Measurements from ENCODE around the gene CEP63.

The CEP63 gene

GRCh38 chr3:134485718-134486576, at the start of gene CEP63, which contains the start of gene ANAPC13:
TSS of gene CEP63 (plus strand) at chr3:134486057. CDS start at chr3:134495321, 9,264 bp downstream.
TSS of gene ANAPC13 (minus strand) at chr3:134485985. CDS start at chr3:134482904, 3,081 bp downstream.
- DNase-seq (ENCODE audit: low read depth), result peak; percentile 99

- peak; percentile 43 for DNase-seq (ENCODE audit: low read depth)
Observed at GRCh38 chr3:134437211-134437752, 48.6 kb upstream of the CEP63 start.

DNA sequence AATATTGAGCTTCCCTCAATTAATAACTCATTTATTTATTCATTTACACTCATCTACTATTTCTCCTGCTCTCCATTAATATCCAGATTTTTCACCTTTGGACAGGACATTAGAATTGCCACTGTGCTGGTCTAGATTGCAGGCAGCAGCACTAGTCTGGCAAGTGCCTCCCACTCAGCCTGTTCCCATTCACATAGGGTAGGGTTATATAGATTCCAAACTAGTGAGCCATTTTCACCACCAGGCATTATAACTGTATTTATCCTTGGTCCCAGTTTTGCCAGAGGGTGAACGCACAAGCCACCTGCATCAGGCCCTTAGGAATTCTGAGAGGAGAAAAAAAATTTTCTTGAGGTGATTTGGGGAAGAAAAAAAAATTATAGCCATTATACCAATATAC, 44.5 kb upstream of the CEP63 start:
- no peak for DNase-seq (ENCODE audit: low read depth)

- DNase-seq (ENCODE audit: low read depth), result no peak
Observed at GRCh38 chr3:134441821-134442220, 44.0 kb upstream of the CEP63 start.

DNA sequence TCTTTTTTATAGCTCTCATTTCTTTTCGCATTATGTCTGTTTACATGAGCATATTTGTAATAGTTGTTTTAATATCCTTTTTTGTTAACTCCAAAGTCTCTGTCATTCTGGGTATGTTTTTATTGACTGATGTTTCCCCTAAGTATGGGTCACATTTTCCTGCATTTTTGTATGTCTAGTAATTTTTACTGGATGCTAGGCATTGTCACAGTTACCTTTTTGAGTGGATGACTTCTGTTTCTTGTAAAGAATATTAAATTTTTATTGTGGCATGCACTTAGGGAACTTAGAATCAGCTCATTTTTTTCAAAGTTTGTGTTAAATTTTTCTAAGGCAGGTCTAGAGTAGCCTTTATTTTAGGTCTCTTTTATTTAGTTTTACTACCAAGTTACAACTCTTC, 40.8 kb upstream of the CEP63 start:
- DNase-seq (ENCODE audit: low read depth), result no peak

GRCh38 chr3:134445636-134446035, 40.2 kb upstream of the CEP63 start:
- DNase-seq (ENCODE audit: low read depth), result peak; percentile 78

- peak; percentile 83 for DNase-seq (ENCODE audit: low read depth)
Observed at GRCh38 chr3:134446800-134447199, 39.1 kb upstream of the CEP63 start.

GRCh38 chr3:134447351-134447750, 38.5 kb upstream of the CEP63 start:
- DNase-seq (ENCODE audit: low read depth), result no peak

- no peak for DNase-seq (ENCODE audit: low read depth)
Observed at GRCh38 chr3:134448664-134449063, 37.2 kb upstream of the CEP63 start.

DNA sequence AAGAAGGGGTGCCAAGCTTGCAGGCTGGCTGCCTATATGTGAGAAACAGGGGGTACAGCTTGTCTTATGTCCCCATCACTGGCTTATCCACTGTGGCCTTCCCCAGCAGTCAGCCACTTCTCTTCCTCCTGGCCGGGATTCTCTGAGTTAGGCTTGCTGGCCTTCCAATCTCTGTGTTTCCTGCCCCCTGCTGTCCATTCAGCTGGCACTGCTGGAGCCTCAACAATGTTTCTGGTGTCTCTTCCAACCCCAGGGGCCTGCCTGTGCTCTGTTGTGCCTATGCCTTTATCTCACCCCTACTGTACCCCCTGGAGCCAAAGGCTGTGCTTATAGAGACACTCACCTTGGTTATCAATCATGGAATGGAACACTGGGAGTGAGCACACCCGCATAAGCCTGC, 36.6 kb upstream of the CEP63 start:
- DNase-seq (ENCODE audit: low read depth), result peak; percentile 70

GRCh38 chr3:134449951-134450350, 35.9 kb upstream of the CEP63 start:
- DNase-seq (ENCODE audit: low read depth), result no peak

DNA sequence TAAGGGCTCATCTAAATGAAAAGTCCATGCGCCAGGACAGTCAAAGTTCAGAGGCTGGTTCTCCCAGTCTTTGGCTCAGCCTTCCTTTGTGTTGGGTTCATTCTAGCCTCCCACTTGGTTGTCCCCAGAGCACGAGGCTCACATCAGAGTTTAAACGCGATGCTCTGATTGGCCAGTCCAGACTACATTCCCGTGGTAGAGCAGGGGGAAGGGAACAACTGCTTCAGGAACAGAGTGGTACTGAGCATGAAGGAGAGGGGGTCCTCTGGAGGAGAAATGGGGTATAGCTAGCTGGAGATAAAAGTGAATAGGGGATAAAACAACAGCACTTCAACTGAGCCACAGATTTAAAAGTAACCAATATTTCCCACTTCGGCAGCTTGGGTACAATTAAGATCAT, 32.2 kb upstream of the CEP63 start:
- no peak for DNase-seq (ENCODE audit: low read depth)

GRCh38 chr3:134457376-134458074, 28.3 kb upstream of the CEP63 start:
- peak; percentile 44 for DNase-seq (ENCODE audit: low read depth)

DNA sequence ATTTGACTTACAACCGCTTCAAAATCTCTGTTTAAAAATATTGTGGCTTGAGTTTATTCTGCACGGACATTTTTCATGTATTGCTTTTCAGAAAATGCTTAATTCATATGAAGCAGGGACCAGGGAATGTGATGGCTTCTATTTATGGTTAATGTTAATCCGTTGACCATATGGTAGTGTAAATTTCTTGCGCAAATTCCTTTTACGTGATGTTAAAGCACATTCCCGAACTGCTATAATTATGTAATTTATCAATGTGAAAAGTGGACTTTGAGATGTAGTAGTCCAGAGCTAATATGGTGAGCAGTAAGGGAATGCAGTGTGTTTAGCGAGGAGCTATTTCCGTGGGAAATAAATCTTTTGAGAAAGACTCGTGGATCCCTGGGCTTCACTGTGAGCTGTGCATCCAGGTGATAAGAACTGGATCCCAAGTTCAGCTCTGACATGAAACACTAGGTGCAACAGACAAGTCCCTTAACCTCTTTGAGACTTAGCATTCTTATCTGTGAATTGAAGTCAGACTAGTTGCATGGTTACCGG, 27.4 kb upstream of the CEP63 start:
- DNase-seq (ENCODE audit: low read depth), result no peak

DNA sequence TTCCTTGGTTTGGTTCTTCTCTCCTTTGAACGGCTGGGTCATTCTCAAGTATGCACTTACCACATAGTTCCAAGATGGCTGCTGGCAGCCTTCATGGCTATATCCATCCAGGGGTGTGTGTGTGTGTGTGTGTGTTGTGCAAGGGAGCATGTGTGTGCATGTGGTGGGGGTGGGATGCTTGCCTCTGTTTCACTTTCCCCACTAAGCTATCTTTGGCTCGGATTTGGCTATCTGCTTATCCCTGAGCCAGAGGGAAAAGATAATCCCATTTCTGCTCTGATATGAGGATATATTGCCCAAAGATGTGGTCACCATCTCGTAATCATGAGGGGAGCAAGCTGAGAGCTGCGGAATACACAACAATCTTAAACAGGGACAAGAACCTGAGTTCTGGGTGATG, 26.3 kb upstream of the CEP63 start:
- DNase-seq (ENCODE audit: low read depth), result no peak

DNA sequence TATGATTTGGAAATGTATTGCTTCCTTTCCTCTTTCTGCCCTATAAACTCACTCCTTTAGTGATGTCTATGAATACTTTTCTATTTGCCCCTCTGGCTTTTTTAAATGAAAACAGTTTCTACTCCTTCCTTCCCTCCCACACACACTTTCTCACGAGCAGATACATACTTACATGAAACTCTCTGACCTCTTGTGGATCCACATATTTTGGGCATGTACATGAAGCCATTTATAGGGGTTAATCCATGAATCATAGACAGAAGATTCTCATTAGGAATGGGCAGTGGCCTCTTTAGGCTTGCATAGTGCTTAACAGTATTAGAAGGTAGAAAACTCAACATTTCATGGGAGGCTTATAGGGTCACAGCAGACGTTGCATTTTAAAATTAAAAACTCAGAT, 24.9 kb upstream of the CEP63 start:
- DNase-seq (ENCODE audit: low read depth), result peak; percentile 99

DNA sequence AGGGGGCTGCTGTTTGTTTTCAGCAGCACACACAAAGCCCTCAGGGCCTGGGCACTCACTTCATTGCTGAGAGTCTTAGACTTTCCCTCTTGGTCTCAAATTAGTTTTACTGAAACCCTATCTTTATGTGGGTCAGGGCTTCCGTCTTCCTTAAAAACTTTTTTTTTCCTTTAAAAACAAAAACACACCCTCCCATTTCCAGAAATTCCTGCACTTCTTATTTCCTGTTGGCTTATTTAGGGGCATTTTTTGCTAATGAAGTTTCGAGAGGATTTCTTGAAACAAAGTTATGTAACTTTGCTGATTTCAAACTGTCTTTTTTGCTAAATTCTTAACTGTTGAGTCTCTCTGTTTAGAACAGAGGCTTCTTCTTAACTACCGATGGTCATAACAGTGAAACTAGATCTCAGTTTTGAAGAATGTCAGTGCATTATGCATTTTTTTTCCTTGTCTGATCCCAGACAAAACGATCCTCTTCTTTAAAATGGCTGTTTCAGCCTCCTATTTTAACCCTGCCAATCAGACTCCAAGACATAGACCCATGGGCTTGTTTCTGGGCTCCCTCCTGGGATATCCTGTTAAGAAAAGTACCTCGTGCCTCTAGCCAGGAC, 23.4 kb upstream of the CEP63 start:
- peak; percentile 97 for DNase-seq (ENCODE audit: low read depth)

- DNase-seq (ENCODE audit: low read depth), result no peak
Observed at GRCh38 chr3:134463676-134464063, 22.2 kb upstream of the CEP63 start.

- peak; percentile 100 for DNase-seq (ENCODE audit: low read depth)
Observed at GRCh38 chr3:134464064-134464688, 21.7 kb upstream of the CEP63 start.

GRCh38 chr3:134464689-134465365, 21.0 kb upstream of the CEP63 start:
- DNase-seq (ENCODE audit: low read depth), result no peak

DNA sequence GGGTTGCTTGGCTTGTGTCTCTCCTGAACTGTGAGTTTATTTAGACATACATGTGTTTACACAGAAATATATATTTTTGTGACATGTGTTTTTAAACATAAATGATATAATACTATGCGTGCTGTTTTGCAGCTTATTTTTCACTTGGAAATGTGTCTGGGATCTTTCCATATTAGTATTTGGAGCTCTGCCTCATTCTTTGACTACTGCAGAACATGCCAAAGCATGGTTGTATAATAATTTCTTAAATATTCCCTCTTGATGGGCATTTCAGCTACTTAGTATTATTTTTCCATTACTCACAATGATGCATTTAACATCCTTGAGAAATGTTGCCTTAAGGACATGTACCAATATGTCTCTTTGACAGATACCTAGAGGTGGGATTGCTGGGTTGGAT, 19.5 kb upstream of the CEP63 start:
- DNase-seq (ENCODE audit: low read depth), result no peak

All from EH (cell line).